B cell (primary cell): Measurements from ENCODE around the gene EPX.

Source experiments
- EZH2 ChIP-seq: IDR thresholded peaks from 2 replicates; pipeline ENCODE4 v1.6.1; 2012; ENCODE audit warnings: borderline replicate concordance, low read depth, mild to moderate bottlenecking, moderate library complexity, low read length; ENCODE audit not compliant: insufficient read depth, poor library complexity, severe bottlenecking
- TF ChIP-seq, protein P1 (sequence below): fragments of 200-600 bp; IDR thresholded peaks from one replicate; pipeline ENCODE4 v1.8.0; 2022; ENCODE audit warnings: antibody characterized with exemption, mild to moderate bottlenecking

DNA sequence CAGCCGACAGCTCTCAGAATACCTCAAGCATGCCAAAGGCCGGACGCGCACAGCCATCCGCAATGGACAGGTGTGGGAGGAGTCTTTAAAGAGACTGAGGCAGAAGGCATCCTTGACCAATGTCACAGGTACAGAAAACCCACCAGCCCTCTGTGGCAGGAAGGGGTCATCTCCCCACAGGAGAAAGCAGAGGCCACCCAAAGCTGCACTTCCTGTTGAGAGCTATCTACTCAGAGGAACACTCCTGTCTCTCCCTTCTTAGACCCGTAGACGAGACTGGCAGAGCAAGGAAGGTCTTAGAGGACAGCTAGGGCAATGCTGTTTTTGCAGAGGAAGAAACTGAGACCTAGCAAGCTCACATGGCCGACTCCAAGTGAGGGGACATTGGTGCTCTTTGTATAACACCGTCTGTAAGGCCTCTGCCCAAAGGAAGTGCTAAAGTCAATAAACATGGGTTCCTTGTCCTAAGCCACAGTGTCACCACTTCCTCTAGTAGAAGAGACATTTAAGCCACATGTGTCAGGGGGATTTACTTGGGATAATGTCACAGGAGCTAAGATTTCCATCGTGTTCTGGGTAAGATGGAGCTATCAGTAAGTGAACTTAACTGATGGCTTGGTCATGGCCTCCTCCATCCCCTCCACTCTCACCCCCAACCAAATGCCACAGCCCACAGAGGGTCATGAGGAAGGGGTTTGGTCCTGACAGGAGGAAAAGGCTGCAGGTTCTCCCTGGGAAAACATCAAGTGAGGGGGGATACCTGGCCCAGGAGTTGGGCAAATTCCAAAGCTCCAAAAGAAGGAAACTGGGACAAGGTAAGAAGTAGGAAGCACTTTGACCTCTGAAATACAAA lies 55.2 kb downstream of the EPX start:
- TF ChIP-seq, protein P1, sequence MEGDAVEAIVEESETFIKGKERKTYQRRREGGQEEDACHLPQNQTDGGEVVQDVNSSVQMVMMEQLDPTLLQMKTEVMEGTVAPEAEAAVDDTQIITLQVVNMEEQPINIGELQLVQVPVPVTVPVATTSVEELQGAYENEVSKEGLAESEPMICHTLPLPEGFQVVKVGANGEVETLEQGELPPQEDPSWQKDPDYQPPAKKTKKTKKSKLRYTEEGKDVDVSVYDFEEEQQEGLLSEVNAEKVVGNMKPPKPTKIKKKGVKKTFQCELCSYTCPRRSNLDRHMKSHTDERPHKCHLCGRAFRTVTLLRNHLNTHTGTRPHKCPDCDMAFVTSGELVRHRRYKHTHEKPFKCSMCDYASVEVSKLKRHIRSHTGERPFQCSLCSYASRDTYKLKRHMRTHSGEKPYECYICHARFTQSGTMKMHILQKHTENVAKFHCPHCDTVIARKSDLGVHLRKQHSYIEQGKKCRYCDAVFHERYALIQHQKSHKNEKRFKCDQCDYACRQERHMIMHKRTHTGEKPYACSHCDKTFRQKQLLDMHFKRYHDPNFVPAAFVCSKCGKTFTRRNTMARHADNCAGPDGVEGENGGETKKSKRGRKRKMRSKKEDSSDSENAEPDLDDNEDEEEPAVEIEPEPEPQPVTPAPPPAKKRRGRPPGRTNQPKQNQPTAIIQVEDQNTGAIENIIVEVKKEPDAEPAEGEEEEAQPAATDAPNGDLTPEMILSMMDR: no peak
- no peak for TF ChIP-seq EZH2
